ENCODE results near the gene AKAP12. TPM values are rescaled to one million over a fixed set of nuclear protein-coding genes. Genes with fewer than 3 reads are reported as not detected.

Gene AKAP12
- total RNA-seq, 1 experiment from 2014 or later = 90.0 TPM

DNA sequence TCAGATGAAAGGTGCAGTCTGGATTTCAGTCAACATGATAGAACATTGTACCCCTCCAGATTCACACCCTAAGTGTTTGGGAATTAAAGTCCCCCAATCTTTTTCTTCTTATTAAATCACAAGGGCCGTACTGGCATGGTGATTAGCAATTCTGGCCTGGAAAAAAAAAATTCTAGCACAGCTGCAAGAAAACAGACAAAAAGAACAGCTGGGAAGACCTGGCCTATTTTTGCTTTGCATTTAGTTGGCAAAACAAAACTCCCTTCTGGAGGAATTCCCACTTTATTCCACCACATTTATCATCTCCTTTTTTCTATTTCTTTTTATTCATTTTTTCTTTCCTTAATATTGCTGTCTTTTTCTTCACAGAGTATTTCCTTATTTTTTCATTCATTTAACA, 39.8 kb upstream of the AKAP12 start:
- ChIA-PET POLR2A (no interaction called here), CTCF (interaction anchor here (1.2 kb wide), 1 partner anchor 185 kb away, joined by 6 read pairs; no protein-coding TSS in a partner anchor)
- no peak for ATAC-seq
- H3K27me3 Mint-ChIP-seq (ENCODE audit: low read depth) = no peaks in the 10 kb centered on the region; the same call in 1 of the 2 replicates
- H3K4me1 Mint-ChIP-seq = no peaks in the 10 kb centered on the region
- H3K4me3 Mint-ChIP-seq = no peak overlapping the region
- H3K9me3 Mint-ChIP-seq = peaks cover 5% of the 10 kb centered on the region
- TF ChIP-seq, protein P1, sequence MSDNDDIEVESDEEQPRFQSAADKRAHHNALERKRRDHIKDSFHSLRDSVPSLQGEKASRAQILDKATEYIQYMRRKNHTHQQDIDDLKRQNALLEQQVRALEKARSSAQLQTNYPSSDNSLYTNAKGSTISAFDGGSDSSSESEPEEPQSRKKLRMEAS (CRISPR knock-in tag; IDR thresholded peaks at IDR 0.05) = no peak
- no peak for TF ChIP-seq SMAD3 (CRISPR knock-in tag; IDR thresholded peaks at IDR 0.05; ENCODE audit: borderline replicate concordance)
- no peak for TF ChIP-seq ETV6 (CRISPR knock-in tag; IDR thresholded peaks at IDR 0.05)
- TF ChIP-seq ZNF671 (CRISPR knock-in tag; IDR thresholded peaks at IDR 0.05) = no peak
- no peak for TF ChIP-seq MLX (CRISPR knock-in tag; IDR thresholded peaks at IDR 0.05)
- TF ChIP-seq ZNF423 (CRISPR knock-in tag; IDR thresholded peaks at IDR 0.05) = no peak
- no peak for TF ChIP-seq NFE2L1 (CRISPR knock-in tag; IDR thresholded peaks at IDR 0.05)
- TF ChIP-seq ZNF138 (CRISPR knock-in tag; conservative IDR thresholded peaks at IDR 0.05) = no peak
- TF ChIP-seq NR2C2 (CRISPR knock-in tag; IDR thresholded peaks at IDR 0.05) = no peak
- TF ChIP-seq RORB (CRISPR knock-in tag; IDR thresholded peaks at IDR 0.05) = no peak
- no peak for TF ChIP-seq TEAD1 (CRISPR knock-in tag; IDR thresholded peaks at IDR 0.05)
- TF ChIP-seq, protein P2, sequence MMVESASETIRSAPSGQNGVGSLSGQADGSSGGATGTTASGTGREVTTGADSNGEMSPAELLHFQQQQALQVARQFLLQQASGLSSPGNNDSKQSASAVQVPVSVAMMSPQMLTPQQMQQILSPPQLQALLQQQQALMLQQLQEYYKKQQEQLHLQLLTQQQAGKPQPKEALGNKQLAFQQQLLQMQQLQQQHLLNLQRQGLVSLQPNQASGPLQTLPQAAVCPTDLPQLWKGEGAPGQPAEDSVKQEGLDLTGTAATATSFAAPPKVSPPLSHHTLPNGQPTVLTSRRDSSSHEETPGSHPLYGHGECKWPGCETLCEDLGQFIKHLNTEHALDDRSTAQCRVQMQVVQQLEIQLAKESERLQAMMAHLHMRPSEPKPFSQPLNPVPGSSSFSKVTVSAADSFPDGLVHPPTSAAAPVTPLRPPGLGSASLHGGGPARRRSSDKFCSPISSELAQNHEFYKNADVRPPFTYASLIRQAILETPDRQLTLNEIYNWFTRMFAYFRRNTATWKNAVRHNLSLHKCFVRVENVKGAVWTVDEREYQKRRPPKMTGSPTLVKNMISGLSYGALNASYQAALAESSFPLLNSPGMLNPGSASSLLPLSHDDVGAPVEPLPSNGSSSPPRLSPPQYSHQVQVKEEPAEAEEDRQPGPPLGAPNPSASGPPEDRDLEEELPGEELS (CRISPR knock-in tag; IDR thresholded peaks at IDR 0.05) = no peak
- no peak for TF ChIP-seq TP53 (CRISPR knock-in tag; IDR thresholded peaks at IDR 0.05)
- TF ChIP-seq JAZF1 (CRISPR knock-in tag; IDR thresholded peaks at IDR 0.05) = no peak
- no peak for TF ChIP-seq FOXK1 (CRISPR knock-in tag; IDR thresholded peaks at IDR 0.05)
- no peak for TF ChIP-seq MYBL2 (CRISPR knock-in tag; IDR thresholded peaks at IDR 0.05)
- TF ChIP-seq, protein P3, sequence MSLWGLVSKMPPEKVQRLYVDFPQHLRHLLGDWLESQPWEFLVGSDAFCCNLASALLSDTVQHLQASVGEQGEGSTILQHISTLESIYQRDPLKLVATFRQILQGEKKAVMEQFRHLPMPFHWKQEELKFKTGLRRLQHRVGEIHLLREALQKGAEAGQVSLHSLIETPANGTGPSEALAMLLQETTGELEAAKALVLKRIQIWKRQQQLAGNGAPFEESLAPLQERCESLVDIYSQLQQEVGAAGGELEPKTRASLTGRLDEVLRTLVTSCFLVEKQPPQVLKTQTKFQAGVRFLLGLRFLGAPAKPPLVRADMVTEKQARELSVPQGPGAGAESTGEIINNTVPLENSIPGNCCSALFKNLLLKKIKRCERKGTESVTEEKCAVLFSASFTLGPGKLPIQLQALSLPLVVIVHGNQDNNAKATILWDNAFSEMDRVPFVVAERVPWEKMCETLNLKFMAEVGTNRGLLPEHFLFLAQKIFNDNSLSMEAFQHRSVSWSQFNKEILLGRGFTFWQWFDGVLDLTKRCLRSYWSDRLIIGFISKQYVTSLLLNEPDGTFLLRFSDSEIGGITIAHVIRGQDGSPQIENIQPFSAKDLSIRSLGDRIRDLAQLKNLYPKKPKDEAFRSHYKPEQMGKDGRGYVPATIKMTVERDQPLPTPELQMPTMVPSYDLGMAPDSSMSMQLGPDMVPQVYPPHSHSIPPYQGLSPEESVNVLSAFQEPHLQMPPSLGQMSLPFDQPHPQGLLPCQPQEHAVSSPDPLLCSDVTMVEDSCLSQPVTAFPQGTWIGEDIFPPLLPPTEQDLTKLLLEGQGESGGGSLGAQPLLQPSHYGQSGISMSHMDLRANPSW (CRISPR knock-in tag; conservative IDR thresholded peaks at IDR 0.05; ENCODE audit: low read depth) = no peak
- TF ChIP-seq GRHL2 (CRISPR knock-in tag; IDR thresholded peaks at IDR 0.05; ENCODE audit: insufficient replicate concordance, severe bottlenecking) = no peak
- no peak overlapping the region for H3K27ac Mint-ChIP-seq
- no peaks in the 10 kb centered on the region for H3K36me3 Mint-ChIP-seq
- no peak for DNase-seq (ENCODE audit: low spot score)

DNA sequence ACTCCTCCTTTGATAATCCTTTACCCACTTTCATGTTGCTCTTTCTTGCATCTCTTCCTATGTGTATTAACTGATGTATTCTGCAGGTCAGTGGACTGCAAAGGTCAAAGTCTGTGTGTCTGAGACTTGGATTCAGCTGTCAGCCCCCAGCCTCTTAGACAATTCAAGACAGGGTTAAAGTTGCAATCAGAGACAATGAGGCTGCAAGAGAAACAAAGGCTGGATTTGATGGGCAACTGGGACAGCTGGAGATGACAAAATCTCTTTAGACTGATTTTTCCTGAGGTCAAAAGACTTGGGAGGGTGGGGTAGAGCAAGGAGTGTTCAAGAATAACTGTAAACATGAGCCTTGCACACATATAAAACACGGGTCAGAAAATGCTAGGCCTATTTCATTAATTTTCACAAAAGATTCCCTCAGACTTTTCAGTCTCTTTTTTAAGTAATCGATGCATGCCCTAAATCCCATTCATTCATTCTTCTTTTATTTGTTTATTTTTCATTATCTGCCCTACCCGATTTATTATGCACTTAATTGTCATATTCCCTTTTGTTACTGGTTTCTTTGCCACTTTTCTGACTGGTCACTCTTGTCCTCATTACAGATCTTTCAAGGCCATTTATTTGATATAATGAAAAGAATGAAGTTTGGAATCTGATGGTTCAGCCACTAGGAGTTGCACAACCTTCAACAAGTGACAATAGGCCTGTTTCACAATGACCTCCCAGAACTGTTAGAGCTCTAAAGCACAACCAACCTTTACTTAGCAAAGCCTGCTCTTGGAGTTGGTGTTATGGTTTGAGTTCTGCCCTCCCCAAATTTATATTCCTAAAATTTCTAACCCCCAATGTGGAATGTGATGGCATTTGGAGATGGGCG, 33.8 kb upstream of the AKAP12 start:
- ChIA-PET POLR2A (no interaction called here), CTCF (interaction anchor here (2.0 kb wide), 1 partner anchor 118 kb away, joined by 12 read pairs; no protein-coding TSS in a partner anchor)
- Mint-ChIP-seq H3K36me3 (peaks cover 7% of the 10 kb centered on the region), H3K27ac (no peak overlapping the region), H3K4me3 (no peak overlapping the region), H3K9me3 (peaks cover 11% of the 10 kb centered on the region), H3K27me3 (ENCODE audit: low read depth) (no peaks in the 10 kb centered on the region; the same call in 1 of the 2 replicates), H3K4me1 (no peaks in the 10 kb centered on the region)
- ATAC-seq (no peak), DNase-seq (ENCODE audit: low spot score) (no peak)
- TF ChIP-seq KAT7 (CRISPR knock-in tag; IDR thresholded peaks at IDR 0.05; ENCODE audit: borderline replicate concordance) (no peak), ZNF425 (CRISPR knock-in tag; conservative IDR thresholded peaks at IDR 0.05) (no peak), GABPB1 (CRISPR knock-in tag; IDR thresholded peaks at IDR 0.05) (no peak), ZBTB21 (CRISPR knock-in tag; IDR thresholded peaks at IDR 0.05; ENCODE audit: borderline replicate concordance) (no peak), ZNF263 (CRISPR knock-in tag; IDR thresholded peaks at IDR 0.05; ENCODE audit: low read depth) (no peak), HMGXB4 (CRISPR knock-in tag; IDR thresholded peaks at IDR 0.05) (no peak), NFE2L1 (CRISPR knock-in tag; IDR thresholded peaks at IDR 0.05) (no peak), EMX1 (CRISPR knock-in tag; IDR thresholded peaks at IDR 0.05) (no peak)

All from WTC11 (cell line).